ENCODE results near the gene JPH2. TPM values are rescaled to one million over a fixed set of nuclear protein-coding genes. Genes with fewer than 3 reads are reported as not detected.
"Not testable (repeated sequence)": the region's sequence is repeated elsewhere in the genome, so short reads cannot be mapped to it uniquely, and the experiment has no call there.

Gene JPH2
- polyA plus RNA-seq, 4 donors, result 1.1 to 1.8 (median 1.6) TPM

DNA sequence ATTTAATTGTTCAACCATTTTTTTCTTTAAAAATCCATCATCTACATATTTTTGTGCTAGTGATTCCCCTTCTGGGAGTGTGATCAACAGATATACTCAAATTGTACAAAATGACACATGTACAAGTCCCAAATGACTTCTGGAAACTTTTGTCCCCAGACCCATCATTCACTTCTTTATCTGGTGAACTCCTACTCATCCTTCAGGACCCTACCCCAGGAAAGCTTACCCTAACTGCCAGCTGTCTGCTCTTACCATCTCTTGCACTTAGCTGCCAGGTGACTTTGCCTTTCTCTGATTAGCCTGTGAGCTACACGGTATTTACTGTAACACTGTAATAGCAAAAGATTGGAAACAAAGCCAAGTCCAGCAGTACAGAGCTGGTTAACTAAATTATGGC is 55.3 kb downstream of the JPH2 start:
- DNase-seq (ENCODE audit: low read depth in 4 of 4, low spot score in 2 of 4), result no peak

DNA sequence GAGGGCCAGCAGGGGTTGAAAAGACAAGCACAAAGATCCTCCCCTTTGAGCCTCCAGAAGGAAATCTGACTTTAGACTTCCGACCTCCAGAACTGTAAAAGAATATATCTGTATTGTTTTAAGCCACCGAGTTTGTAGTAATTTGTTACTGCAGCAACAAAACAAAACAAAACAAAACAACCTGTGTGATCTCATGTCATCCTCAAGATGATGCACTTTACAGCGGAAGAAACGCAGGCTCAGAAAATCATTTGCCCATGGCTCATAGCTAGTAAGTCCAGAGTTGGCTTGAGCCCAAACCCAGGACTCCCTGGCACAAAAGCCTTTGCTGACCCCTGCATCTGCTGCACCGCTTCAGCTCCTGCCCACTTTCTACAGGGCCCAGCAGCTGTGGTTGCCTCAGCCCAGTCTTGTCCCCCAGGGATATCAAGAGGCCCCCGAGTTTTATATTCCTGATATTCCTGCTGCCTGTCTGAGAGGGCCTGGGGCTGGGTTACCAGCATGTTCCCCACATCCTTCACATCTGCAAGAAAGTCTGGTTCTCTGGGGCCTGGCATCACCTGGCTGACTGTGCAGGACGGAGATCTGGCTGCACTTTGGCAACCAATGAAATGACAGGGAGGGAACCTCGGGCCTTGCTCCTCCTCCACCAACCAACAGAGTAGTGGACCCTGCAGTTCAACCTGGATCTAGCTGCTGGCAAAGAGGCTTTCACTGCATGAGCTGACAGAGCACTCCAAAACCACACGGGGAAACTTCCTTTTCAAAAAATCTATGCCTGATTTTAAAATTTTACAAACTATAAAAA is 56.9 kb downstream of the JPH2 start:
- no peak for DNase-seq (ENCODE audit: low read depth in 4 of 4, low spot score in 2 of 4)

- not testable (repeated sequence) for DNase-seq (ENCODE audit: low read depth in 4 of 4, low spot score in 2 of 4)
Observed at GRCh38 chr20:44129300-44129699, 57.7 kb downstream of the JPH2 start.

GRCh38 chr20:44126445-44126844 is 60.5 kb downstream of the JPH2 start:
- no peak for DNase-seq (ENCODE audit: low read depth in 4 of 4, low spot score in 2 of 4)

- DNase-seq (ENCODE audit: low read depth in 4 of 4, low spot score in 2 of 4), result no peak
Observed at GRCh38 chr20:44125332-44126127, 61.5 kb downstream of the JPH2 start.

GRCh38 chr20:44123874-44124535 is 63.0 kb downstream of the JPH2 start:
- no peak for DNase-seq (ENCODE audit: low read depth in 4 of 4, low spot score in 2 of 4)

- no peak for DNase-seq (ENCODE audit: low read depth in 4 of 4, low spot score in 2 of 4)
Observed at GRCh38 chr20:44123251-44123650, 63.7 kb downstream of the JPH2 start.

GRCh38 chr20:44120676-44121425 is 66.1 kb downstream of the JPH2 start:
- DNase-seq (ENCODE audit: low read depth in 4 of 4, low spot score in 2 of 4), result no peak

- DNase-seq (ENCODE audit: low read depth in 4 of 4, low spot score in 2 of 4), result no peak
Observed at GRCh38 chr20:44118185-44119033, 68.6 kb downstream of the JPH2 start.

DNA sequence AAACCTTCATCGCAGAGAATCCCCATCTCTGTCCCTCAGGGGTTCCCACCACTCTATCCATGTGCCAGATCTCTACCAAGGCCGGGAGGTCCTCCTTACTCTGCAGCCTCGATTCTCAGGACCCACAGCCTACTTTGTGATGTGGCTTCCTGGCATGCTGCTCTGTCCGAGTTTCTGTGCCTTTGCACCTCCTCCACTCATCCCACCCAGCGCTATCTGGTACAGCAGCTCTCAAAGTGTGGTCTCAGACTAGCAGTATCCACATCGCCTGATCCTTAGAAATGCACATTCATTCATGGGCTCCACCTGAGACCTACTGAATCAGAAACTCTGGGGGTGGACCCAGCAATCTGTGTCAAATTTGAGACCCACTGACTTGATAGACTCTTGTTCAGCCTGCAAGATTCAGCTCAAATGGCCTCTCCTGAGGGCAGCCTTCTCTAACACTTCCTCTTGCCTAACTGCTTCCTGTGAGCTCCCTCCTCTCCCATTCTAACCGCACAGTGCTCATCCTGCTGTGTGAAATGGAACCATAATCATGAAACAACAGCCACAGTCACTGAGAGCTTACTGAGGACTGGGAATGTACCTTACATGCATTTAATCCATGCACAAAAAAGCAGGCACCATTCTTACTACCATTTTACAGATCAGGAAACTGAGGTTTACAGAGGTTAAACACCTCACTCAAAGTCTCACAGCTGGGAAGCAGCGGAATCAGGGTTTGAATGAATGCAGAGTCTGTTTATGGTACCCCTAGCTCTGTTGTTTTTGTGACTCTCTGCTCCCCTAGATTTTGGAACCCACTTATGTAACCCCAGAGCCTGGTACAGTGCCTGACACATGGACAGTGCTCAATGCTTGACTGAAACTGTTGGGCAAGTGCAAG is 69.4 kb downstream of the JPH2 start:
- no peak for DNase-seq (ENCODE audit: low read depth in 4 of 4, low spot score in 2 of 4)

- no peak for DNase-seq (ENCODE audit: low read depth in 4 of 4, low spot score in 2 of 4)
Observed at GRCh38 chr20:44115762-44116644, 71.0 kb downstream of the JPH2 start.

DNA sequence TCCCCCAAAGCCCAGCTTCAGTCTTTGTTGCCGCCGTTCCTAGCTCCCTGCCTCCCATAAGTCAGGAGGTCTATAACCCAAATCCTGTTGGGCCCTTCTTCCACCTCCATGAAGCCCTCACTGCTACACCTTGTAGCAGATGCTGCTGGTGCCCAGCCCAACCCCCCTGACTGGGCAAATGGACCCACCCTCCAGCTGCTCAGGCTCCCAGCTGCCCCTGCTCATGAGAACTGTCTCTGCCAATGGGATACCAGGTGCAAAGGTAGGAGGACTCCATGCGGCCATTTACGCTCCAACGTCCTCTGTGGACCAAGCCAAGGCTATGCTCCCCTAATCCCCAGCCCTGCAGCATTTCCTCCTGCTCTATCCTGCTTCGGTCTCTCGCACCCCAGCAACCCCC is 71.8 kb downstream of the JPH2 start:
- DNase-seq (ENCODE audit: low read depth in 4 of 4, low spot score in 2 of 4), result no peak

- no peak for DNase-seq (ENCODE audit: low read depth in 4 of 4, low spot score in 2 of 4)
Observed at GRCh38 chr20:44113618-44114376, 73.2 kb downstream of the JPH2 start.

DNA sequence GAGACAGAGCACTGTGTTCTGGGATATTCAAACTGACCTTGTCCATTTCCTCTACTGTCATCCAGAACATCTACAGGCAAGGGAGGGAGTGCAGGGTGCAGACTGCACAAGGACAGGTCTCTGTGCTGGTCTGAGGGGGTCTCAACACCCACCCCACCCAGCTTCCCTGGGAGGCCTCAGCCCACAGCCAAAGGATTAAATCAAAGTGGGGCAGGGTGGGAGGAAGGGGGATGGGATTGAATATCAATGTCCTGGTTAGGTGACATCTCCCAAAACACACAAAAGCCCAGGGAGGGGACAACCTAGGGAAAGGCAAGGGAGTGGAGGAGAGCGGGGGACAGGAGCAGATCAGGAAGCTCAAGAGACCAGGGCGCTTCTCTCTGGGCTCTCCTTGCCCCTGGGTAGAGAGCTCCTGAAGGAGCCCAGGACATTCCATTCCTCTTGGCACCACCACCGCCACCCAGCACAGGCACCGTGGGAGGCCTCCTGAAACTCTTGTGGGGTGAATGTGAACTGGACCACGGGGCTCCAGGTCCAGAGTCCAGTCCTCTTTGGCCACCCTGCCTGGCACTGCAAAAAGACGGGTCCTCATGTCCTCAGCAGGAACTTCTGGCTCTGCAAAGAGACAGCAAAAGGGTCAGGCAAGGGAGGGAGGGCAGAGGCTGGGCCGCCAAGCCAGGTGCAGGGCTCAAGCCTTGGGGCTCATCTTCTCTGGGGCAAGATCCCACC is 73.9 kb downstream of the JPH2 start:
- no peak for DNase-seq (ENCODE audit: low read depth in 4 of 4, low spot score in 2 of 4)

DNA sequence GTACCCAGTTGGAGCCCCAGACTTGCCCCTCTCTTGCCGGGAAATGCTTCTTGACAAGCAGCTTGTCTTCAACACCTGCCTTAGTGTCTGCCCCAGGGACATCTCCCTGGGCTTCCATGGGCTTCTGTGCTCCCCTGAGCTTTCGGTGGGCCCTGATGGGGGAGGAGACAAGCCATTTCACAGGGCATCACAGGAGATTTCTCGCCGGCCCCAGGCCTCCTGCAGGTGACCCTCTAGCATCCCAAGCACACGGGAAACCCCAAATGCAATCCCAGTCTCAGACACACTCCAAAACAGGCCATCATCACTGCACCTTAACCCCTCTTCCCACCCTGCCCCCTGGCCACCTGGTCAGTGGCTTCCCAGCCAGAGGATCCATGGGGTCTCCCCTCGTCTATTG is 74.5 kb downstream of the JPH2 start:
- DNase-seq (ENCODE audit: low read depth in 4 of 4, low spot score in 2 of 4), result no peak

- DNase-seq (ENCODE audit: low read depth in 4 of 4, low spot score in 2 of 4), result no peak
Observed at GRCh38 chr20:44111712-44112335, 75.2 kb downstream of the JPH2 start.

Measured in left renal cortex interstitium (tissue), 4 donors.